Left lung (tissue), 10 donors: ENCODE results near the gene ZNF821. TPM values are rescaled to one million over a fixed set of nuclear protein-coding genes. Genes with fewer than 3 reads are reported as not detected.

Experiments
- ATAC-seq: fragments of 200-7000 bp; cut with Tn5 transposase; one replicate; pipeline ENCODE4 v1.9.1; 2020; ENCODE audit warnings: moderate library complexity
- DNase-seq, 4 donors: peaks; one replicate each; pipeline ENCODE4 v3.0.0-alpha.2; 2013 to 2020
- H3K27ac ChIP-seq, 2 donors: fragments of 200-600 bp; sonication (generic) in 1 of 2; one replicate each; pipeline versions ENCODE4 v1.5.0 to v1.8.0; 2020 to 2021
- H3K27me3 ChIP-seq, 2 donors: fragments of 200-600 bp; sonication (generic) in 1 of 2; one replicate each; pipeline versions ENCODE4 v1.5.0 to v1.8.0; 2020 to 2021
- H3K36me3 ChIP-seq, 2 donors: fragments of 200-600 bp; sonication (generic) in 1 of 2; one replicate each; pipeline versions ENCODE4 v1.5.0 to v1.8.0; 2020 to 2021
- H3K4me1 ChIP-seq, 2 donors: fragments of 200-600 bp; one replicate each; pipeline ENCODE4 v1.8.0; 2021
- H3K4me3 ChIP-seq, 2 donors: fragments of 200-600 bp; sonication (generic) in 1 of 2; one replicate each; pipeline versions ENCODE4 v1.5.0 to v1.8.0; 2020 to 2021; ENCODE audit warnings: mild to moderate bottlenecking in 1 of 2
- H3K9me3 ChIP-seq, 2 donors: fragments of 200-600 bp; sonication (generic) in 1 of 2; one replicate each; pipeline versions ENCODE4 v1.5.0 to v1.8.0; 2020 to 2021
- intact Hi-C, 2 donors: fragments of 100-400 bp; cut with DNase I; formaldehyde crosslinking; loops; one replicate each; pipeline versions ENCODE4 v1.11.2 to v1.14.2; 2022
- polyA plus RNA-seq, 6 donors: library from polyadenylated mRNA; unstranded; fragments of 120-200 nt; gene quantifications; one replicate each; pipeline ENCODE4 v1.2.1, GENCODE V29; 2013; ENCODE audit not compliant: insufficient read length in 6 of 6
- total RNA-seq, 2 donors: library from RNA; stranded (reverse); fragmentation: NEBNext Ultra II Directional; extraction: Animal tissue kit (Norgen Biotek cat#: 25700); gene quantifications; one replicate each; pipeline ENCODE4 v1.2.1, GENCODE V29; 2021
- TF ChIP-seq, protein P1 (sequence below), 2 donors: fragments of 200-600 bp; sonication (generic) in 1 of 2; IDR thresholded peaks; one replicate each; pipeline versions ENCODE4 v1.5.0 to v1.8.0; 2021; ENCODE audit warnings: antibody characterized with exemption in 2 of 2
- donor health status: DM: no; HTN: yes; CAD: no.
- donor health status: DM: no; HTN: no; CAD: no.

Gene ZNF821
- total and polyA plus RNA-seq, 8 donors: 5.3 to 24.7 (median 20.7) TPM

DNA sequence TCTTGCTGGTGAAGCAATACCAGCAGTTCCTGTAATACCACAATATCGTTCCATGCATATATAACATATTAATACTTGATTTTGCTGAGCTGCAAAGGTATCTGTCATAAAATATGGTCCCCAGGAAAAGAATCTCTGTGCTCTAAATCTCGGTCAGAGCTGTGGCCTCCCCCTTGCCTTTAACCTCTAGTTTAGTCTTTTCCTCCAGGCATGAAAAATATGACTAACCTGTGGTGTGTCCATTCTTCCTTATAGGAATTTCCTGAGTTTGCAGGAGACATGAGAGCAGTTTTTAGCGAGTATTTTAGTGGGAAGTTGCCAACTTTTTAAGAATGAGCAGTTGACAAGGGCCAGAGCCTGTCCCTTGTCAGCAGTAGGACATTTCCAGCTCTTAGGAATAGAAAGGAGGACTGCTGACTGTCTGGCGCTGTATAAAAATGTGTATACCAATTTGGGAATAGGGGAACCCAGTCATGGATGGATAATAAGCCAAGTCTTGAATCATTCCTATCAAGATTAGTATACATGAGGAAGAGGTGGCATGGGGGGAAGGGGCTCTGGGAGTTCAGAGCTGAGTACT lies 29.5 kb downstream of the ZNF821 start:
- Histone ChIP-seq H3K36me3 (peaks cover 0 to 76% of the 10 kb centered on the region in 2 donors), H3K4me3 (no peak overlapping the region)

DNA sequence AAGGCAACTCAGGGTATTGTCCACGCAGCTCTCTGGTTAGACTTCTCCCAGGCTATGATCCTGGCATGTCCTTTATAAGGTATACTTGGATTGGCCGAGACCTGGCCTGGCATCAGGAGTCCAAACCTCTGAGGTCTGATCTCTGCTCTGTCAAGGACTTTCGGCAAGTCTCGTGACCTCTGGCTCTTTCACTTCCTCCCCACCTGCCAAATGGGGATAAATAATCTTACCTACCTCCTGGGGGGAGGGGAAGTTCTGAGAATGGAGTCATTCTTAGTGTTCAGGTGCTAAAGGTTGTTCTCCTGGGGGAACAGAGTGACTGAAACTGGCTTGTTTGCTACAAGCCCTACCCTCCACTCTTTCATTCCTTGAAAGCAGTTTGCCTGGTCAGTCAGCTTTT lies 30.6 kb downstream of the ZNF821 start:
- no peak for ATAC-seq

More for the DNA sequence above, 29.5 kb downstream of the ZNF821 start:
- TF ChIP-seq, protein P1, sequence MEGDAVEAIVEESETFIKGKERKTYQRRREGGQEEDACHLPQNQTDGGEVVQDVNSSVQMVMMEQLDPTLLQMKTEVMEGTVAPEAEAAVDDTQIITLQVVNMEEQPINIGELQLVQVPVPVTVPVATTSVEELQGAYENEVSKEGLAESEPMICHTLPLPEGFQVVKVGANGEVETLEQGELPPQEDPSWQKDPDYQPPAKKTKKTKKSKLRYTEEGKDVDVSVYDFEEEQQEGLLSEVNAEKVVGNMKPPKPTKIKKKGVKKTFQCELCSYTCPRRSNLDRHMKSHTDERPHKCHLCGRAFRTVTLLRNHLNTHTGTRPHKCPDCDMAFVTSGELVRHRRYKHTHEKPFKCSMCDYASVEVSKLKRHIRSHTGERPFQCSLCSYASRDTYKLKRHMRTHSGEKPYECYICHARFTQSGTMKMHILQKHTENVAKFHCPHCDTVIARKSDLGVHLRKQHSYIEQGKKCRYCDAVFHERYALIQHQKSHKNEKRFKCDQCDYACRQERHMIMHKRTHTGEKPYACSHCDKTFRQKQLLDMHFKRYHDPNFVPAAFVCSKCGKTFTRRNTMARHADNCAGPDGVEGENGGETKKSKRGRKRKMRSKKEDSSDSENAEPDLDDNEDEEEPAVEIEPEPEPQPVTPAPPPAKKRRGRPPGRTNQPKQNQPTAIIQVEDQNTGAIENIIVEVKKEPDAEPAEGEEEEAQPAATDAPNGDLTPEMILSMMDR (IDR thresholded peaks at IDR 0.05): no peak
- DNase-seq: no peak
- H3K27me3 ChIP-seq: no peaks in the 10 kb centered on the region
- intact Hi-C loops: no loop called here
- H3K27ac ChIP-seq: no peak overlapping the region
- H3K4me1 ChIP-seq: no peaks in the 10 kb centered on the region
- ATAC-seq: no peak
- H3K9me3 ChIP-seq: no peaks in the 10 kb centered on the region

DNA sequence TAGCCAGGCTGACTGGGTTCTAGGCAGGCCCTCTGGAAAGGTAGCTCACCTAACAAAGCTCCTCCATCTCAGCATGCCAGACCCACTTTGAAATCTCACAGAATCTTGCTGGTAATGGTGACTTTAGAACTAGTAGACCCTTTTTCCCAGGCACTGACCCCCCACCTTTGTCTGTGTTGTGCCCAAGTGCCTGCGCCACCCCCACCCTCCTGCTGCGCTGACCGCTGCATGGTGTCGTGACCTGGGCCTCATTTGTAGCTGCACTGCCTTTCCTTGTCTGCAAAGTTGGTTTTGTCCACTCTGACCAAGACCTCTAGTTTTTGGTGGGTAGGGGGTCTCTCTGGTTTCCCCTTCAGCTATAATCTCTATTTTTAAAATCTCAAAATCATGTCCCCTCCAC lies 31.4 kb downstream of the ZNF821 start:
- DNase-seq: no peak
- H3K36me3 ChIP-seq: peaks cover 0 to 78% of the 10 kb centered on the region in 2 donors

More for the DNA sequence above, 30.6 kb downstream of the ZNF821 start:
- intact Hi-C loops: no loop called here
- peaks cover 0 to 77% of the 10 kb centered on the region in 2 donors for H3K36me3 ChIP-seq
- no peak for DNase-seq
- no peaks in the 10 kb centered on the region for H3K4me1 ChIP-seq
- no peaks in the 10 kb centered on the region for H3K9me3 ChIP-seq
- no peak overlapping the region for H3K27ac ChIP-seq
- H3K4me3 ChIP-seq: no peak overlapping the region
- H3K27me3 ChIP-seq: no peaks in the 10 kb centered on the region
- TF ChIP-seq, protein P1 (IDR thresholded peaks at IDR 0.05): no peak

DNA sequence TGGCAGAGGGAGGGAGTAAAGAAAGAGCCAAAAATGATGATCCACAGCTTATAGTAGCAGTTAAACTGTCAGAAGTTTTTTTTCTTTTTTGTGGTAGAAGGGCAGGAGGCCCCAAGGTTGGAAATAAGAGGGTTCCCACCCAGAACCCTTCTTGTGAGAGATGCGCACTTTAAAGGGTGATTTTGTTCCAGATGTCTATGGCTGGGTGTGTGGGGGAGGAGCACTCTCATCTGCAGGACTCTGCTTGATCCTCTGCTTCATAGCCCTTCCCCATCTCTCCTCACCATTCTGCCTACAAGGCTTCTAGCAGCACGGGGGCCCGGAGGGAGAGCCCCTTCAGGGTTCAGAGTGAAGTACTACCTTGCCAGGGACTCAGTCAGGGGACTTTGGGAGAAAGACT lies 31.8 kb downstream of the ZNF821 start:
- H3K9me3 ChIP-seq: no peaks in the 10 kb centered on the region
- H3K27me3 ChIP-seq: no peaks in the 10 kb centered on the region
- TF ChIP-seq, protein P1 (IDR thresholded peaks at IDR 0.05): no peak
- ATAC-seq (no peak), DNase-seq (no peak)
- H3K27ac ChIP-seq: no peak overlapping the region
- peaks cover 2 to 8% of the 10 kb centered on the region in 2 donors for H3K4me1 ChIP-seq
- no peak overlapping the region for H3K4me3 ChIP-seq
- H3K36me3 ChIP-seq: peaks cover 0 to 78% of the 10 kb centered on the region in 2 donors
- intact Hi-C loops: no loop called here

More for the DNA sequence above, 31.4 kb downstream of the ZNF821 start:
- no peak for ATAC-seq
- TF ChIP-seq, protein P1 (IDR thresholded peaks at IDR 0.05): no peak
- Histone ChIP-seq H3K27ac (no peak overlapping the region), H3K4me1 (peaks cover 0 to 4% of the 10 kb centered on the region in 2 donors), H3K9me3 (no peaks in the 10 kb centered on the region), H3K27me3 (no peaks in the 10 kb centered on the region), H3K4me3 (no peak overlapping the region)
- intact Hi-C loops: no loop called here

DNA sequence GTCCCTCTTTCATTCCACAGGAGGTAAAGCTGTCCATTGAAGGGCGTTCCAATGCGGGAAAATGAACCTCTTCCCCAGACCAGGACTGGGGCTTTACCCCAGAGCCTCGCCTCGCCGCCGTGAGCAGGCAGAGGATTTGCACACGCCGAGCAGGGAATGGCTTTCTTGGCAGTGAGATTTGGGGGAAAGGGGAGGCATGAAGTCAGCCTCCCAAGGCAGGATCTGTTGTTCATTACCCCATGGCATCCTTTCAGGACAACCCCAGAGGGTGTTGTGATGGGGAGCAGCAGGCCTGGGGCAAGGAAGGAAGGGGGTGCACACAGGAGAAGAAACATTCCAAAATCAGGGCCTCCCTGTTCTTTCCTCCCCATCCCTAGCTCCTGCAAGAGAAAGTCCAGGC lies 32.2 kb downstream of the ZNF821 start:
- intact Hi-C loops: no loop called here
- DNase-seq (no peak), ATAC-seq (no peak)
- Histone ChIP-seq H3K27me3 (no peaks in the 10 kb centered on the region), H3K27ac (no peak overlapping the region), H3K36me3 (peaks cover 0 to 78% of the 10 kb centered on the region in 2 donors), H3K9me3 (no peaks in the 10 kb centered on the region), H3K4me3 (no peak overlapping the region), H3K4me1 (peaks cover 6 to 12% of the 10 kb centered on the region in 2 donors)
- TF ChIP-seq, protein P1 (IDR thresholded peaks at IDR 0.05): no peak
